Astrocyte (in vitro differentiated cells and primary cell): ENCODE results near the gene ADRA2C.

ENCODE experiments used
- EZH2 ChIP-seq: IDR thresholded peaks from 2 replicates; pipeline ENCODE4 v1.6.1; 2012; ENCODE audit warnings: mild to moderate bottlenecking, low read length, inconsistent platforms; ENCODE audit not compliant: insufficient read depth
- TF ChIP-seq, protein P1 (sequence below): IDR thresholded peaks from 2 replicates; pipeline ENCODE4 v1.5.1; 2011; ENCODE audit warnings: low read depth, mild to moderate bottlenecking, inconsistent platforms, low read length, moderate library complexity; ENCODE audit not compliant: insufficient read depth

DNA sequence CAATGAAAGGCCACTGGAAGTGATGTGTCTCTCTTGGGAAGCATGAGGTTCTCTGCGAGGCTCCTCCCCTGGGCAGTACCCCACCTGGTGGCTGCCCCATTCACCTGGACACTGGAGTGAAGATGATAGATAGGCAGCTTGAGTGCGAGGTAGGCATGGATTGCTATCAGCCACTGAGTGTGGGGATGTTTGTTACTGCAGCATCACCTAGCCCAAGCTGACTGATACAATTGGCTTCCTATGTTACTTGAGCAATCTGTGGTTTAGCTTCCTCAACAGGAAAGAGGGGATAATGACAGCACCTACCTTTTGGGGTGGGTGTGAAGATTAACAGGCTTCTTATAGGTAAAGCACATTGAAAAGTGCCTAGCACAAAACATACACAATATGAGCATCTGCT is 30.8 kb downstream of the ADRA2C start:
- TF ChIP-seq, protein P1, sequence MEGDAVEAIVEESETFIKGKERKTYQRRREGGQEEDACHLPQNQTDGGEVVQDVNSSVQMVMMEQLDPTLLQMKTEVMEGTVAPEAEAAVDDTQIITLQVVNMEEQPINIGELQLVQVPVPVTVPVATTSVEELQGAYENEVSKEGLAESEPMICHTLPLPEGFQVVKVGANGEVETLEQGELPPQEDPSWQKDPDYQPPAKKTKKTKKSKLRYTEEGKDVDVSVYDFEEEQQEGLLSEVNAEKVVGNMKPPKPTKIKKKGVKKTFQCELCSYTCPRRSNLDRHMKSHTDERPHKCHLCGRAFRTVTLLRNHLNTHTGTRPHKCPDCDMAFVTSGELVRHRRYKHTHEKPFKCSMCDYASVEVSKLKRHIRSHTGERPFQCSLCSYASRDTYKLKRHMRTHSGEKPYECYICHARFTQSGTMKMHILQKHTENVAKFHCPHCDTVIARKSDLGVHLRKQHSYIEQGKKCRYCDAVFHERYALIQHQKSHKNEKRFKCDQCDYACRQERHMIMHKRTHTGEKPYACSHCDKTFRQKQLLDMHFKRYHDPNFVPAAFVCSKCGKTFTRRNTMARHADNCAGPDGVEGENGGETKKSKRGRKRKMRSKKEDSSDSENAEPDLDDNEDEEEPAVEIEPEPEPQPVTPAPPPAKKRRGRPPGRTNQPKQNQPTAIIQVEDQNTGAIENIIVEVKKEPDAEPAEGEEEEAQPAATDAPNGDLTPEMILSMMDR: no peak
- no peak for TF ChIP-seq EZH2
